GM18526 (cell line): ENCODE data around the gene SIGLEC9.

Source experiments
- POLR2A ChIP-seq: IDR thresholded peaks from 3 replicates; pipeline ENCODE4 v1.6.1; 2011; ENCODE audit not compliant: insufficient read length; ENCODE audit errors: extremely low read depth

The SIGLEC9 gene

GRCh38 chr19:51124729-51125128, at the start of gene SIGLEC9:
SIGLEC9 (plus strand) TSS chr19:51124906; CDS start chr19:51124975, 69 bp downstream.
- no peak for TF ChIP-seq POLR2A

GRCh38 chr19:51075998-51076397, 48.7 kb upstream of the SIGLEC9 start:
- no peak for TF ChIP-seq POLR2A

DNA sequence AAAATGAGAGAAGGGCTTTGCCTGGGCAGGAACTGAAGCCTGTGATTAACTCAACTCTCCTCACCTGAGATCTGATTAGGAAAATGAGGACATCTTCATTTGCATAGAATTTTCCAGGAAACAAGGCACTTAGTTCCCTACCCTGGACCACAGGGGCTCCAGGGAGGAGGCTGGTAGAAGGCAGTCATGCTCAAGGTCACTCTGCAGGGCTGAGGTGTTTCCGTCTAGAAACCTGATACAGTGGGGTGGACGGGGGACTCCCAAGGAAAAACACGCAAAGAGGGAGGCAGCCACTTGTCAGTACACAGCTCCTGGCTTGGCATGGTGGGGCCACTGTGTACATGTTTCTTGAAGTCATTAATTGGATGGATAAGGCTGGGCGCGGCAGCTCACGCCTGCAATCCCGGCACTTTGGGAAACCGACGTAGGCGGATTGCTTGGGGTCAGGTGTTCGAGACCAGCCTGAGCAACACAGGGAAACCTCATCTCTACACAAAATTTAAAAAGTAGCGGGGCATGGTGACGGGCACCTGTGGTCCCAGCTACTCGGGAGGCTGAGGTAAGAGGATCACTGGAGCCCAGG, 48.0 kb upstream of the SIGLEC9 start:
- TF ChIP-seq POLR2A, result no peak

DNA sequence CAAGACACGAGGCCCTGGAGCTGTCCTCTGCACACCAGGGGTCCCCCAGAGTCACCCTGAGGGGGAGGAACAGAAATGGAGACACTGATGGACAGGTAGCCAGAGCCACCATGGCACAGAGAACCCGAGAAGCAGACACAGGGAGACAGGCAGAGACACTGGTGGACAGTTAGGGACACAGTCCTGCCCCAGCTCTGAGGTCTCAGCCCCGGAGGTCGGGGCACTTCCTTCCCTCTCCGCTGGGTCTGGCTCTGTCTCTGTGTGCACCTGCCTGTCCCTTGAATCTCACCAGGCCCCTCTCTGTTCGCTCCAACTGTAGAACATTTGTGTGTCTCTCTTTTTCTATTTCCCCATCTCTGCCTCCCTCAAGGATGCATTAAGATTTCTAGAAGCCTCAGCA, 46.6 kb upstream of the SIGLEC9 start:
- TF ChIP-seq POLR2A, result no peak

GRCh38 chr19:51078731-51079130, 46.0 kb upstream of the SIGLEC9 start:
- no peak for TF ChIP-seq POLR2A

- no peak for TF ChIP-seq POLR2A
These were observed 45.1 kb upstream of the SIGLEC9 start for GRCh38 chr19:51079481-51080110.

DNA sequence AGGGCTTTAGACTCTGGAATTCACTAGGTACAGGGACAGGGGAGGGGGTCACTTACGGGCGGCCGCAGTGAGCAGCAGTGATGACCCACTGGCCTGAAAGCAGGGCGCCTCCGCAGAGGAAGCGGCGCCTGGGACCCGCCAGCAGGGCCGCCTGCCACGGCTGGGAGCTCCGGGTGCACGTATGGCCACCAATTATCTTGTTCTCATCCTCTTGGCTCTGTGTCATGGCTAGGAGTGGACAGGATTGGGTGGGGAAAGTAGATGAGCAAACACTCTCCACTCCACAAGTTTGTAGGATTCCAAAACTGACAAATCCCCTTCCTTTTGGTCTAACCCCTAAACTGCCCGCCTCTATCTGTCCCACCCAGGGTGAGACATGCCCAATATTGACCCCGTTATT, 43.2 kb upstream of the SIGLEC9 start:
- no peak for TF ChIP-seq POLR2A

DNA sequence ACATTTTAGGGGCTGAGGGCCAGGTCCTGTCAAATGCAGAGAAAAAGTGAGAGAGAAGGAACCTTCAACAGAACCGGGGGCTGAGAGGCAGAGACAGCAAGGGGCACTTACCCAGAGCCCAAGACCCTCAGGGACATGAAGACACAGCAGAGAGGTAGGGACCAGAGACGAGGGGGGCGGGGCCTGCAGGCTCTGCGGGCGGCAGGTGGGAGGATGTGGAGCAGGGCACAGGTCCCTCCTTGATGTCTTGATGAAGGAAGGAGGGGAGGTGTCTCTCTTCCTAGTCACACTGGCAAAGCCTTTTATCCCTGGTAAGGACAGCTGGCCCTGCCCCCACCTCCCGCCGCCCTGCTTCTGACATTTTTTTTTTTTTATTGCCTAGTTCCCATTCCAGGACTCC, 42.1 kb upstream of the SIGLEC9 start, which contains the start of gene KLK14:
Gene KLK14 (minus strand): TSS at position 277 of the 400 bp plus-strand sequence. CDS start 273 bp downstream, at position 4.
- no peak for TF ChIP-seq POLR2A

GRCh38 chr19:51083181-51083580, 41.5 kb upstream of the SIGLEC9 start:
- TF ChIP-seq POLR2A, result no peak

DNA sequence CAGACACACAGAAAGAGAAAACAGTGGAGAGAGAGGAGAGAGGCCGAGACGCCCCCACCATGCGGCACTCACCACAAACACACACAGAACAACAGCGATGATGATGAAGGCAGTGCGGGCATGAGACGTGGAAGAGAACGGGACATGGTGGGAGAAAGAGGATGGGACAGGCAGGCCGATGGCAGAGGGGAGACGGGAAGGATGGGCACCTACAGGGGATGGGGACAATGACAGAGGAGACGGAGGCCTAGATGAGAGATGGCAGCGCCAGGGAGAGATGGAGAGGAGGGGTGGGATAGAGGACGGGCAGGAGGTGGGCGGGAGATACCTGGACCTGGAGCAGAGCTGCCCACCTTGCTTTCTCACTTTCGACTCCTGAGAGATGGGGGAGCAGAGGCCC, 40.9 kb upstream of the SIGLEC9 start:
- TF ChIP-seq POLR2A, result no peak

DNA sequence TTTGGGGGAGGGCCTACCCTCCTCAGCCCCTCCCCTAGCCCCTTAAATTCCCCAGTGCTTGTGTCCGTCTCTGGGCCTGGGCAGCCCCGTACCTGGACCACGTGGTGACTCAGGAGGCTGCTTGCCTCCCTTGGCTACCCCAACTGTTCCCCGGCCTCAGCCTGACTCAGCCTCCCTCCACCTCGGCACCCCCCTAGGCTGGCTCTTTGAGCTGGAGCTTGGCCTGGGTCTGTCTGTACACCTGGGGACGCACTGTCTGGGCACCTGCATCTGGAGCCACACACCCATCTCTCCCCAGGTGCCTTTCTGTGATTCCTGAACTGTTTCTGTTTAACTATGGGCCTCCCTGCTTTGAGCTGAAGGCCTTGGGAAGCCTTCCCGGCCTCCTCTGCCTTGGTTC, 40.2 kb upstream of the SIGLEC9 start:
- no peak for TF ChIP-seq POLR2A

DNA sequence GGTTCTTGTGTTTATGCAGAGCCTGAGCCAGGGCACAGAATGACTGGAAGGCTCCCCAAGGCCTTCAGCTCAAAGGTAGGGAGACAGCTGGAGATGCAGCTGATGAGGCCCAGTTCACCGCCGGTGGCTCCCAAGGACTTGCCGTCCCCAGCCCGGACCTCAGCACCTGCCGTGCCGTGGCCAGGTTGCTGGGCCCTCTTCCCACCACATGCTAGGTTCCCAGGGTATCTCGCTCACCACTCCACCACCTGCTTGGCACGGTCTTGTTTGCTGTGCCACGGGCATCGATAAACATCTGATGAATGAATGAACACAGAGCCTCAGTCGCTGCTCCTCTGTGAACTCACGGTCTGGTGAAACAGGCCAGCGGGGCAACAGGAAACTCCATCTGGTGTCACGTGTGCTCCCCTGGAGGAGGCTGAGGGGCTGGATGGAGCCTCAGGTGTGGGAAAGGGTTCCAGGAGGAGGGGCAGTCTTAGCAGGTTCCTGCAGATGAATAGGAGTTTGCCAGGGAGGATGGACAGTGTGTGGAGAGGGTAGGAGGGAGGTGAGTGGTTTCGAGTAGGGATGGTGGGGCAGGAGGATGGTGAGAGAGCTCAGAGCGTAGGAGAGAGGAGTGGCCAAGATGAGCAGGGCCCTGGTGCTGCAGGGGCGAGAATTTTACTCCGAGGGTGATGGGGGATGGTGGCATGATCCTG, 38.4 kb upstream of the SIGLEC9 start:
- TF ChIP-seq POLR2A, result no peak

DNA sequence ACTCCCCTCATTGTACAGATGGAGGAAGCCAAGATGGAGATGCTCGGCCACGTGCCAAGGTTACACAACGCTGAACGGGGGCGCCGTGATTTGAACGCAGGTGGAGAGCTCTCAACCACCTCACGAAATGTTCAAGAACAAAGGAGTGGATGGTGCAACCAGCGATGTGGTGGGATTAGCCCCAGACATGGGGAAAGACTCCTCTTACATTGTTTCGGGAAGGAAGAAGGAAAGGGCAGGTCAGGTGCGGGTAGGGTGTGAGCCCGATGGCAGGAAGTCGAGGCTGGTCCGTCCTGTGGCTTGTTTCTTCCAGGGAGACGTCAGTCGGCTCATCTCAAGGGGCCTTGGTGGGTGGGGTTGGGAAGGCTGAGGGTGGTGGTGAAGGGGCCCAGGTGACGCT, 34.9 kb upstream of the SIGLEC9 start:
- no peak for TF ChIP-seq POLR2A

DNA sequence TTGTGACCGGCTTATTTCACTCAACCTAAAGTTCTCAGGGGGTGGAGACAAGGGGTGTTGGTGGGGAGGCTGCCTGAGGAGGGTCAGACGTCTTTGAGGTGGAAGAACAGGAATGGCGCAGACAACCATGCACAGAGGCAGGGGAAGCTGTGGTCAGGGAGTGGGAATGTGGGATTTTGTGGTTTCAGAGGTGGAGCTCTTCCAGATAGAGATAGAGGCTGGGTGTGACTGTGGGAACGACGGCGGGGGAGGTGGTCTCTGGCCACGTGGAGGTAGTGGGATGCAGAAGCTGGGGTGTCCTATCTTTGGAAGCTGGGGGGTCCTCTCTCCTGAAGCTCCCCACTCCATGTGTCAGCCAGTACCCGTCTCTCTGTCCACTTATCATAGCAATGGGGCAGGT, 34.2 kb upstream of the SIGLEC9 start:
- TF ChIP-seq POLR2A, result no peak

DNA sequence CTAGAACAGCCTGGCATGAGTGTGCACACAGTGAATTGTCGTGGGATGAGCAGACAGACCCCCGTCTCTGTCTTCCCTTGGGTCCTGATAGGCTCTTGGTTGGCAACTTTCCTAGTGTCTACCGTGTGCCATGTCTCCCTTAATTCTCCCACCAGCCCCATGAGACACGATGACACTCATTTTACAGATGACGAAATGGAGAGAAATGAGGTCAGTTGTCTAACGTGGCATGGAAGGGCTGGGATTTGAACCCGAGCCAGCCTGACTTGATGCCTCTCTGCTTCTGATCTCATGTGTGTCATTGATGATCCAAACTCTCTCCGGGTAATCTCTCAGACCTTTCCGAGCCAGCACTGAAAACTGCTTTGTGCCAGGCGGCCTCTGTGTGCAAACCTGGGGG, 33.6 kb upstream of the SIGLEC9 start:
- TF ChIP-seq POLR2A, result no peak

DNA sequence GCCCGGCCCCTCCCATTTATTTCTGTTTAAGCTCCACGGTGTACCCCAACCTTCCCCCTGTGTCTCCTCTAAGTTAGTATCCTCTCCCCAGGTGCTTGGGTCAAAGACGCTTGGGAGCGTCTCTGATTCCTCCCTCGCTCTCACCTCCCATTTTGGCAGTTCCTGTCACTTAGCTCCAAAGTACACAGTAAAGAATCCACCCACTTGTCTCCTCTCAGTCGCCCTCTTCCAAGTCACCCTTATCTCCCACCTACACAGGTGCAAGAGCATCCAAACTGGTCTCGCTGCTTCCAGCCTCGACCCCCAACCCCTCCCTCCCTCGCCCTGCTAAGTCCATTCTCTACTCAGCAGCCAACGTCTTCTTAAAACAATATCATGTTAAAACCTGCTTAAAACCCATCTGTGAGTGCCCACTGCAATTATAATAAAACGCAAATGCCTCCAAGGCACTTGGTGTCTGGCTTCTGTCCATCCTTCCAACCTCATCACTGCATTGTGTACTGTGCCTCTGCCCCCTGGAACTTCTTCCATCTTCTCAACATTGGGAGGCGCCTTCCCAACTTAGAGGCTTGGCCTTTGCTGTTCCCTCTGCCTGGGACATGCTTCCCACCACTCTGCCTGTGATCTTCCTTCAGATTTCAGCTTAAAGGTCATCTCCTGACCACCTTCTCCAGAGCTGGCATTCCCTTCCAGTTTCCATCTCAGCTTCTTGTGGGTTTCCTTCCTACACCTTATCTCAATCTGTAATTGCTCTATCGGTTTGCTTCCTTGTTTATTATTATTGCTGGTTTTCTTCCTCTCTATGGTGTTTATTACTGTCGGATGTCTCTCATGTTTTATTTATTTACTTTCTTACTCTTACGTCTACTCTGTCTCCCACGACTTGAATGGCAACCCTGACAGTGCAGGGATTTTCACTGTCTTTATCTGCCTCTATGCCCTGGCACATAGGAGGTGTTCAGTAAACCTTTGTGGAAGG, 32.5 kb upstream of the SIGLEC9 start:
- TF ChIP-seq POLR2A, result no peak

DNA sequence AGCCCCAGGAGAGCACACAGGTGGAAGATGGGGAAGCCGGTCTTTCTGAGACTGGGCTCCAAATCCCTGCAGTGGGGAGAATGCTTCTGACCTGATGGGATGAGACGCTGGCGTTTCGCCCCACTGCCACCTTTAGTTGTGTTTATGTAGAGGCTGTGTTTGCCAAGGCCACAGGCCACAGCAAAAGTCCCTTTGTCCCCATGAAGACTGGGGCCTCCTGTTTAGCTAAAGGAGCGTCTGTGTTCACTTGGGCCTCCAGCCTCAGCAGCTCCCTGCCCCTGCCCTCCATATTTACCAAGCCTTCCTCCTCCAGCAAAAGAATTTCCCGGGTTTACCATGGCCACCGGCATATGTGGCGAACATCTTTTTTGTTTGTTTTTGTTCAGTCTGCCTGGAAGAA, 31.6 kb upstream of the SIGLEC9 start:
- TF ChIP-seq POLR2A, result no peak
